ENCODE data around the gene PLA2G2F.

The PLA2G2F gene

GRCh38 chr1:20143734-20144565 lies 4.8 kb downstream of the PLA2G2F start:
- no peak for DNase-seq

GRCh38 chr1:20147846-20148570 lies 8.9 kb downstream of the PLA2G2F start:
- no peak for DNase-seq

GRCh38 chr1:20148571-20149500 lies 9.7 kb downstream of the PLA2G2F start:
- no peak for DNase-seq

- no peak for DNase-seq
Measured at GRCh38 chr1:20149601-20150325, 10.6 kb downstream of the PLA2G2F start.

GRCh38 chr1:20150326-20150705 lies 11.2 kb downstream of the PLA2G2F start:
- no peak for DNase-seq

GRCh38 chr1:20150969-20151368 lies 11.8 kb downstream of the PLA2G2F start:
- DNase-seq: no peak

- DNase-seq: peak; percentile 24
Measured at GRCh38 chr1:20151906-20152598, 12.9 kb downstream of the PLA2G2F start.

GRCh38 chr1:20152599-20152930 lies 13.4 kb downstream of the PLA2G2F start:
- no peak for DNase-seq

- DNase-seq: no peak
Measured at GRCh38 chr1:20153000-20153418, 13.9 kb downstream of the PLA2G2F start.

GRCh38 chr1:20154301-20154831 lies 15.2 kb downstream of the PLA2G2F start:
- no peak for DNase-seq

GRCh38 chr1:20158358-20159070 lies 19.4 kb downstream of the PLA2G2F start:
- no peak for DNase-seq

- DNase-seq: no peak
Measured at GRCh38 chr1:20160034-20160433, 20.9 kb downstream of the PLA2G2F start.

GRCh38 chr1:20164694-20165202 lies 25.6 kb downstream of the PLA2G2F start:
- no peak for DNase-seq

GRCh38 chr1:20165522-20165951 lies 26.4 kb downstream of the PLA2G2F start:
- no peak for DNase-seq

GRCh38 chr1:20166051-20166450 lies 26.9 kb downstream of the PLA2G2F start:
- no peak for DNase-seq

GRCh38 chr1:20167126-20167525 lies 28.0 kb downstream of the PLA2G2F start:
- no peak for DNase-seq

GRCh38 chr1:20168564-20169491 lies 29.7 kb downstream of the PLA2G2F start:
- DNase-seq: no peak

GRCh38 chr1:20169932-20170331 lies 30.8 kb downstream of the PLA2G2F start:
- no peak for DNase-seq

- DNase-seq: no peak
Measured at GRCh38 chr1:20172033-20172590, 33.0 kb downstream of the PLA2G2F start.

Data from DMS 273 treated with DMSO at 0.1 percent for 48 hours (cell line).